Naive B cell (primary cell): Measurements from ENCODE around the gene TMED7. TPM values are rescaled to one million over a fixed set of nuclear protein-coding genes. Genes with fewer than 3 reads are reported as not detected.

Experiments
- ATAC-seq, 2 donors: fragments of 150-1000 bp; cut with Tn5 transposase; 2 replicates each; pipeline ENCODE4 v1.10.0; 2021; ENCODE audit warnings: low read depth in 2 of 2, mild to moderate bottlenecking in 2 of 2, moderate library complexity in 2 of 2
- DNase-seq: peaks from one replicate; pipeline ENCODE4 v3.0.0; 2022
- H3K27ac Mint-ChIP-seq, 6 donors: one replicate each; pipeline ENCODE4 v1.8.0; 2020 to 2022; ENCODE audit warnings: mild to moderate bottlenecking in 6 of 6, mixed read lengths in 6 of 6, moderate library complexity in 5 of 6, inconsistent platforms in 2 of 6
- H3K27me3 Mint-ChIP-seq, 3 donors: one replicate each; pipeline ENCODE4 v1.8.0; 2021 to 2022; ENCODE audit warnings: mixed read lengths in 3 of 3, mild to moderate bottlenecking in 1 of 3
- H3K36me3 Mint-ChIP-seq, 2 donors: one replicate each; pipeline ENCODE4 v1.8.0; 2020 to 2022; ENCODE audit warnings: mixed read lengths in 2 of 2, inconsistent platforms in 1 of 2, mild to moderate bottlenecking in 1 of 2
- H3K4me1 Mint-ChIP-seq, 3 donors: one replicate each; pipeline ENCODE4 v1.8.0; 2020 to 2022; ENCODE audit warnings: mixed read lengths in 3 of 3, inconsistent platforms in 1 of 3, mild to moderate bottlenecking in 1 of 3, moderate library complexity in 1 of 3
- H3K4me3 Mint-ChIP-seq, 8 donors: one replicate each; pipeline ENCODE4 v1.8.0; 2020 to 2022; ENCODE audit warnings: mild to moderate bottlenecking in 8 of 8, mixed read lengths in 8 of 8, moderate library complexity in 8 of 8, inconsistent platforms in 2 of 8
- H3K9me3 Mint-ChIP-seq, 7 donors: one replicate each; pipeline ENCODE4 v1.8.0; 2020 to 2022; ENCODE audit warnings: mixed read lengths in 7 of 7, mild to moderate bottlenecking in 5 of 7, inconsistent platforms in 2 of 7, moderate library complexity in 1 of 7
- polyA plus RNA-seq, 6 donors: library from polyadenylated mRNA; unstranded; fragments of 300-500 nt; fragmentation: Illumina TruSeq; gene quantifications; one replicate each; pipeline ENCODE4 v1.2.3, GENCODE V29; 2021; ENCODE audit warnings: low read depth in 6 of 6

Gene TMED7
- polyA plus RNA-seq, 6 donors from 2014 or later = 15.6 to 43.4 (median 27.8) TPM

DNA sequence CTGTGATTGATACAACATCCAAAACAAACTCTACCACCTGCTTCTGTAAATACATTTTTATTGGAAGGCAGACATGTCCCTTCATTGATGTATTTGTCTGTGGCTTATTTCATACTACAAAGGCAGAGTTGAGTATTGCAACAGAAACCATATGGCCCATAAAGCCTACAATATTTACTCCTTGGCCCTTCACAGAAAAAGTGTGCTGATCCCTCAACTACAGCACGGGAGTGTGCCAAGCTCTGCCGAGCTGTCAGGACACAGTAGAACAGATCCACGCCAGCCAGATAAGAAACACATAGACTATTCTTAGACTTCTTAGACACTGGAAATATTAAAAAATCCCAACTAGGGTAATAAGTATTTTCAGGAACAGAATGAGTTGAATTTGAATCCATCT lies 36.8 kb downstream of the TMED7 start:
- no peaks in the 10 kb centered on the region for H3K9me3 Mint-ChIP-seq
- H3K4me3 Mint-ChIP-seq = no peak overlapping the region
- no peaks in the 10 kb centered on the region for H3K27me3 Mint-ChIP-seq
- no peak for ATAC-seq
- H3K4me1 Mint-ChIP-seq = no peaks in the 10 kb centered on the region
- peaks cover 0 to 16% of the 10 kb centered on the region in 2 donors for H3K36me3 Mint-ChIP-seq
- H3K27ac Mint-ChIP-seq = peak overlapping the region in 1 of 6 donors; percentile 26
- no peak for DNase-seq

DNA sequence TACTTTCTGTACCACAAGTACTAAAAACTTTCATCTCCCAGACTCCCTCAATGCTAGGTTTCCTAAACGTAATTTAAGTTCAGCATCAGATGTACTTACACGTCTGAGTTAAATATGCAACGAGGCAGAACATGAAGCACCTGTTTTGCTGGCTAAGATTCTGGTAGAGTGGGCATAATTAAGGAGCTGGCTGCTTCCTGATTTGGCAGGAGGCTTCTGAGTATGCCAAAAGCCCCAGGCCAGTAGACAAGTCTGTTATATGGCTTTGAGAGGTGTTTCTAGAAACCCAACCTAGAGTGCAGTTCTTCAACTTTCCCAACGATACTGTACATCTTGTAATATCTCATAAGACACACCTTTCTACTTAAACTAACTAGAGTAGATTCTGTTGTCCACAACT lies 37.2 kb downstream of the TMED7 start:
- Mint-ChIP-seq H3K36me3 (peaks cover 0 to 15% of the 10 kb centered on the region in 2 donors), H3K27ac (no peak overlapping the region), H3K4me3 (no peak overlapping the region), H3K4me1 (no peaks in the 10 kb centered on the region), H3K27me3 (no peaks in the 10 kb centered on the region), H3K9me3 (no peaks in the 10 kb centered on the region)
- DNase-seq (no peak), ATAC-seq (no peak)

DNA sequence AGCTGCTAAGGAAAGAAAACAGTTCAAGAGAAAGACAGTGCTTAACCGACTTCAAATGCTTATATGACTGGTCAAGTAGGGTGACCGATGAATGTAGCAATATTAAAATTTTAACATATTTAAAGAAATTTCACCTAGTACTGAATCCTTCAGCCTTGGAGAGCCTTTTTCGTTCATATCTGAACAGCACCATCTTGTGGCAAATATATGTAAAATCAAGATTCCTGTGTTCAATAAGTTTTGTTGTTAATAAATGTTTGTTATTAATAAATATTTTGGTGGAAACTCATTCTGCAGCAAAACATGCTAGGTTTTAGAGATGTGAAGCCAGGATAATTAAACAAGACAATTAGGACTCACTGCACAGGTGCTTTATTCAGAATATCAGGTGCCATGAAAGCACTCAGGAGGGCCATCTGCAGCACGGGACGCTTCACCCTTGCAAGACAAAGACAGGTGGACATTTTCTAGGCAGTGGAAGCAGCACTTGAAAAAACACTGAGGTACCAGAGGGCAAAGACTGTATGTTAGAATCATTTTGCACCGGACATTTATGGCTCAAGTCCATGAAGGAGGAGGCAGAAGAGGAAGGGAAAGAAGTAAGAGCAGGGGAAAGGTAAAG lies 39.2 kb downstream of the TMED7 start:
- ATAC-seq (no peak), DNase-seq (peak; percentile 22)
- Mint-ChIP-seq H3K36me3 (peaks cover 0 to 7% of the 10 kb centered on the region in 2 donors), H3K4me1 (no peaks in the 10 kb centered on the region), H3K27ac (no peak overlapping the region), H3K27me3 (no peaks in the 10 kb centered on the region), H3K4me3 (no peak overlapping the region), H3K9me3 (no peaks in the 10 kb centered on the region)

DNA sequence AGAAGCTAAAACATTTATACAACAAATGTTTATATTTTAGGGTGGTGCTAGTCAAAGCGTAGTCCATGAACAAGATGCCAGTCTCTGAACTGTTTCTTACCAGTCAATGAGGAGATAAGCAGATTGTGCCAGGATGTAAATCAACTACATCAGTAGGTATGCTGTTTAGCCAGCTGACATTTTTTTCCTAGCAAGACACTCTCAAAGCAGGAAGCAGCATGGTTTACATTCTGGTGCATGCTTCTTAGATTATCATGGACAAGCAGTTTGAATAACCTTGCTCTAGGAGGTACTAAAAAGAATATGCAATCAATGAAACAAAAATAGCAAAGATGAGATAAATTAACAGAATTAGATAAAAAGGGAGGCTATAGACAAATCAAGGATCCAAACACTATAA lies 40.6 kb downstream of the TMED7 start:
- ATAC-seq (no peak), DNase-seq (no peak)
- Mint-ChIP-seq H3K27ac (no peak overlapping the region), H3K9me3 (peaks cover 0 to 2% (median 0%) of the 10 kb centered on the region in 7 donors), H3K4me3 (no peak overlapping the region), H3K36me3 (peaks cover 8 to 10% of the 10 kb centered on the region in 2 donors), H3K27me3 (no peaks in the 10 kb centered on the region), H3K4me1 (peaks cover 0 to 7% (median under 1%) of the 10 kb centered on the region in 3 donors)

DNA sequence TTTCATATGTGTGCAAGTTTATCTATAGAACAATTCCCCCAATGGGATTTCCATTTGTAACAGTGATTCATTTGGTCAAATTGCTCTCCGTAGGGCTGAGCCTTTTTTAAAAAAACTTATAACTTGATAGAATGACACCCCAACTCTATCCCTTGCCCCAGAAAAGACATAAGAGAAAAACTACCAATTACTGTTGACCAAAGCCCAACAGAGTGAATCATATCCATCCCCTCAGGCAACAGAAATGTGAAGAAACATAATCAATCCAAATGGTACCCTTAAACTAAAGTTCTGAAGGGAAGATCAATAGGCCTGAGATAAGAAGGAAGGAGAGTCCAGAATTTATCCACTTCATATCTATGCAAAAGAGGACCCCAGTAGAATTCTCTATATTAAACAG lies 41.3 kb downstream of the TMED7 start:
- Mint-ChIP-seq H3K9me3 (peaks cover 0 to 2% (median 0%) of the 10 kb centered on the region in 7 donors), H3K4me1 (peaks cover 5 to 11% (median 8%) of the 10 kb centered on the region in 3 donors), H3K36me3 (peaks cover 8 to 10% of the 10 kb centered on the region in 2 donors), H3K27me3 (no peaks in the 10 kb centered on the region), H3K27ac (no peak overlapping the region), H3K4me3 (no peak overlapping the region)
- DNase-seq (no peak), ATAC-seq (no peak)

DNA sequence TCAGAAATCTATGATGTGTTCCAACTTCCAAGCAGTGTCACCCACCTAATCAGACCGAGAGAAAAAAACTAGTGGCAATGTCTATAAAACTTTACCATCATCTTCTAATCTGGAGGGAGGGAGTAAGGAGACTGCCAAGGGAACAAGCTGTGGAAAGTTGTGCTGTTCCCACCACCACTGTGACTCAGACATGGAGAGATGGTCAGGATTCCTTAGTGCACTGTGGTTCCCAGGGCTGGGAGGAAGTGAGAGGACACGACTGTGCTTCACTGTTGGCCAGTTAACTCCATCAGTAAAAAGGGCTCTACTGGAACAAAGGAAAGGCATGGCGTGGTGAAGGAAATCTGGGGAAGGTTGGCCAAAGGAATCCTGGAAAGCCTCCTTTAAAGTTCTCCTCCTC lies 42.4 kb downstream of the TMED7 start:
- peaks cover 9 to 18% (median 15%) of the 10 kb centered on the region in 3 donors for H3K4me1 Mint-ChIP-seq
- peaks cover 0 to 2% (median 0%) of the 10 kb centered on the region in 7 donors for H3K9me3 Mint-ChIP-seq

DNA sequence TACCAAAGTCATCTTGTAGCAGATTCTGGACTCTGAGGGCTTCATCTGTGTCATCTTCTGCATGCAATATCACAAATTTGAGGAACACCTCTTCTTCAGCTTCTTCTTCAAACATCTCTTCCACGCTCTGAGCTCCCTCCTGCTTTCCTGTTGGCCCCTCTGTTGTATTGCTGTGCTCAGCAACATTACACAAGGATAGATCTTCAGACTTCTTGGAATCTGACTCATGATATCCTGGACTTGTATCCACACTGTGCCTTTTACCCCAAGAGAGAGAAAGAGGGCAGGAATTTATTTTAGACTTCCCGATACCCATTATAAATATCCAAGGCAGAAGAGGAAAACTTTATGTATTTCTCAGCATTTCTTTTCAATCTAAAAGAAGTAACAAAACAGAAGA lies 44.9 kb downstream of the TMED7 start:
- H3K4me3 Mint-ChIP-seq = no peak overlapping the region
- no peak overlapping the region for H3K27ac Mint-ChIP-seq
- no peaks in the 10 kb centered on the region for H3K27me3 Mint-ChIP-seq
- peaks cover 0 to 5% (median 0%) of the 10 kb centered on the region in 7 donors for H3K9me3 Mint-ChIP-seq
- ATAC-seq (no peak), DNase-seq (no peak)
- peaks cover 10 to 19% (median 15%) of the 10 kb centered on the region in 3 donors for H3K4me1 Mint-ChIP-seq
- H3K36me3 Mint-ChIP-seq = peaks cover 8 to 10% of the 10 kb centered on the region in 2 donors

More for the DNA sequence above, 42.4 kb downstream of the TMED7 start:
- Mint-ChIP-seq H3K4me3 (no peak overlapping the region), H3K36me3 (peaks cover 8 to 10% of the 10 kb centered on the region in 2 donors), H3K27me3 (no peaks in the 10 kb centered on the region), H3K27ac (no peak overlapping the region)
- DNase-seq = no peak
- no peak for ATAC-seq

DNA sequence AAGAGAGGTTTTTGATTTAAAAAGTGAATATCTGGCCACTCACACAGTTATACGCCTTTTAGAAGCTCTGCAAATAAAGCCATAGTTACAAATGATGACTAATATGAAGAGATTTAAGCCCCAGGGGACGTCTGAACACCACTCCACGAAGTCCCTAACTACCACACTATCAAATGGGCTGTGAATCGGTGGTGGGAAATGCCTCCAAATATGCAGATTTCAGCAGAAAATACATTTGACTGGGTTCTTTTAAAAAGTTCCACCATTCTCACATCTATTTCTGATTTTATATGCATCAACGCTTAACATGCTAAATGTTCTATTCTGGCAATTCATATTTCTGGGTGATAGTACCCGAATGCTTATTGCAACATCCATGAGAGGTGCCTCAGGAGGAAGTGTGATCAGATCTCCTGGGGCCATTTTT lies 46.1 kb downstream of the TMED7 start:
- Mint-ChIP-seq H3K4me3 (peak overlapping the region in 1 of 8 donors; percentile 8), H3K9me3 (peaks cover 0 to 5% (median 0%) of the 10 kb centered on the region in 7 donors), H3K27me3 (no peaks in the 10 kb centered on the region), H3K36me3 (peaks cover 8 to 10% of the 10 kb centered on the region in 2 donors), H3K4me1 (peaks cover 10 to 26% (median 15%) of the 10 kb centered on the region in 3 donors), H3K27ac (no peak overlapping the region)
- no peak for DNase-seq
- peak in 1 of 2 donors; percentile 35 for ATAC-seq

DNA sequence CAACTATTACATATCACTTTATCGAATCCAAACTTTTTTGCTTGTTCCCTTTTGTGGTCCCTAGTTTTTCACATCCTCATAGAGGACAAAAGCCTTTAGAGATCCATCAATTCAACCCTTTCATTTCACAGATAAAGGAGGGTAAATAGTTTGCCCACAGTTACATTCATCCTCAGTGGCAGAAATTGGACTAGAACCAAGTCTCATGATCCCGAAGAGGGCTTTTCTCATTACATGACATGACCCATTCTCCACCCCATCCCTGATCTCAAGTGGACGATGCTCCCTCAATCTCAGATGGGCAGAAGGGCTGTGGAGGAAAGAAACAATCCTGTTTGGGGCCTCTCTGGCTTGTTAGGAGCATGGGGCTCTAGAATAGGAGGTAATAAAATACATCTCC lies 46.6 kb downstream of the TMED7 start:
- DNase-seq (no peak), ATAC-seq (no peak)
- no peak overlapping the region for H3K27ac Mint-ChIP-seq
- H3K9me3 Mint-ChIP-seq = peaks cover 0 to 5% (median 0%) of the 10 kb centered on the region in 7 donors
- H3K4me1 Mint-ChIP-seq = peaks cover 15 to 31% (median 15%) of the 10 kb centered on the region in 3 donors
- H3K27me3 Mint-ChIP-seq = no peaks in the 10 kb centered on the region
- H3K36me3 Mint-ChIP-seq = peaks cover 7 to 8% of the 10 kb centered on the region in 2 donors
- H3K4me3 Mint-ChIP-seq = no peak overlapping the region

DNA sequence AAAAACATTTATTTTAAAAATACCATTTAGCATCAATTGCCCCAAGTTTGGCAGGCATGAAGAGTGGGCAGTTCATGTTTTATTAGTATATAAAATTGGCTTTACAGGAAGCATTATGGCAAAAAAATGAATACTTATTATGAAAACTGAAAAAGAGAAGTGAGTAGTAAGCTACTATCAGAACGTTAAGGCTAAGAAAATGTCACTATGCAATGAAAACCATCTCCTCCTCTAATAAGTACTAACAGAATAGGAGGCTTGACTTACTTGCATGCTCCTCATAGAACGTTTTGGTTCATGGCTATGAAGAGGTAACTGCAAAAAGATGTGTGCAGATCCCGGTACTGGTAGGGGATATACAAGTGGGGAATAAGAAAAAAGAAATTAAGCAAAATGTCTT lies 47.2 kb downstream of the TMED7 start:
- ATAC-seq = peak; percentile 39 to 56
- Mint-ChIP-seq H3K9me3 (peaks cover 0 to 5% (median 0%) of the 10 kb centered on the region in 7 donors), H3K4me1 (peaks cover 15 to 31% (median 17%) of the 10 kb centered on the region in 3 donors), H3K4me3 (no peak overlapping the region), H3K27me3 (no peaks in the 10 kb centered on the region), H3K27ac (peak overlapping the region in 1 of 6 donors; percentile 6), H3K36me3 (peaks cover 5 to 8% of the 10 kb centered on the region in 2 donors)
- peak; percentile 5 for DNase-seq

DNA sequence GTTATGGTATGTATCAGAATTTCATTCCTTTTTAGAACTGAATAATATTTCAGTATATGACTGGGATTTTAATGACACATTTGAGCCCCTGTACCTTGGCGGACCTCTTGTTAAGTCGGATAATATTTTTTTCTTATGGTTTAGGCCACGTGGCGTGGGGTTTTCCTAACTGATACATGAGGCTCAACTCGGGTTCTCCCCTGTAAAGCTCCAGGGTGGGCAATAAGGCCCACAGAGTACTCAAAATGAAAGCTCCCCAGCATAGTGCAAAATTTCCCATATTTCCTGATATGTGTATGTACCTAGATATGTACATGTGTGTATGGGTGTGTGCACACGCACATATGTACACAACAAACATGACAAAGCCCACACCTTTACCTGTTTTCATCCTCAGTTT lies 48.1 kb downstream of the TMED7 start:
- Mint-ChIP-seq H3K4me3 (peak overlapping the region in 1 of 8 donors; percentile 15), H3K27ac (no peak overlapping the region), H3K4me1 (peaks cover 15 to 31% (median 17%) of the 10 kb centered on the region in 3 donors), H3K9me3 (peaks cover 0 to 5% (median 0%) of the 10 kb centered on the region in 7 donors), H3K27me3 (no peaks in the 10 kb centered on the region), H3K36me3 (peaks cover 5 to 8% of the 10 kb centered on the region in 2 donors)
- DNase-seq (no peak), ATAC-seq (no peak)

DNA sequence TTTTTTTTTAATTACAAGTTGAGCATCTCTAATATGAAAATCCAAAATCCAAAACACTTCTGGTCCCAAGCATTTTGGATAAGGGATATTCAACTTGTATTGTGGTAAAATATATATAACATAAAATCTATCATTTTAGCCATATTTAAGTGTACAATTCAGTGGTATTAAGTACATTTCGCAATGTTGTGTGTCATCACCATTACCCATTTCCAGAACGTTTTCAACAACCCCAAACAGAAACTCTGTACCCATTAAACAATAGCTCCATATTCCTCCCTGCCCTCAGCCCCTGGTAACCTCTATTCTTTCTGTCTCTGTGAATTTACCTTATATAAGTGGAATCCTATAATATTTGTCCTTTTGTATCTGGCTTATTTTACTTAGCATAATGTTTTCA lies 48.5 kb downstream of the TMED7 start:
- Mint-ChIP-seq H3K4me3 (no peak overlapping the region), H3K36me3 (peaks cover 5 to 8% of the 10 kb centered on the region in 2 donors), H3K27ac (no peak overlapping the region), H3K9me3 (peaks cover 0 to 5% (median 0%) of the 10 kb centered on the region in 7 donors), H3K4me1 (peaks cover 15 to 31% (median 17%) of the 10 kb centered on the region in 3 donors), H3K27me3 (no peaks in the 10 kb centered on the region)
- DNase-seq (no peak), ATAC-seq (no peak)

DNA sequence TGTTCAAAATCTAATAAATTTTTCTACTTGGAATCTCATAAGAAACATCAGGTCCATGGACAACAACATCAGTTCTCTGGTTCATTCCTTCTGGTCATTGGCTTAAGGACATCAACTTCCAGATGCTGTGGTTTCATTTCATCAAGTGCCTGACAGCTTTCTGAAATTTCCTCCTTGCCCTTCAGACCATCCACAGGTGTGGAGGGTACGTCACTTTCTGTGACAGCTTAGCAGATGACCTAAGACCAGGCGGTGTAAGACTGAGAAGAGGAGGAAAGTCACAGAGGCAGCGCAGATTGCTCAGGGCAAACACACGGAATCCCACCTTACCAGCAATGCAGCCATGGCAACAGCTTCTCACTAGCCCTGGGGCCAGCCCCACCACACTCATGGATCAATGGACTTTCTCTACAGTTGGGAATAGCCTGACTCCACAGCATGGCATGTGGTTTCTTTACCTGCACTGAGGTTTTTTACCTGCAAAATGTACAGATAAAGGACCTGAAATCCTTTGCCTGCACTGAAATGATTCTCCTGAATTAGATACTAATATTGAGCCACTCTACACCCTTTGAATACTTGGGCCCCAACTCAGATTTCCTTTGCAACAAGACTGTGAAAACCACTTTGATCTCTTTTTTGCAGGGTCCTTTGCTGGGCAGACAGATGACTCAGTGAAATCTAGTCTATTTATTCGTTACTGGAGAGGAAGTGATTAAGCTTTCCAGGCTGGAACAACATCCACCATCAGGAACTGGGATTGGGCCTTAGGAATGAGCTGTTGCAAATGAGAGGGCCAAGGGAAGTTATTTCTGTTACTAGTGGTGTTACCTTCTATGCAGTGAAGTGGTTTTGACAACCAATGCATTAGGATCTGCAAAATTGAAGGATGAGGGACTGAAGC lies 50.4 kb downstream of the TMED7 start:
- H3K27me3 Mint-ChIP-seq = no peaks in the 10 kb centered on the region
- peaks cover 0 to 5% (median 0%) of the 10 kb centered on the region in 7 donors for H3K9me3 Mint-ChIP-seq
- DNase-seq (no peak), ATAC-seq (no peak)
- H3K4me1 Mint-ChIP-seq = peaks cover 8 to 31% (median 17%) of the 10 kb centered on the region in 3 donors
- H3K27ac Mint-ChIP-seq = peak overlapping the region in 1 of 6 donors; percentile 47
- H3K4me3 Mint-ChIP-seq = no peak overlapping the region
- peaks cover 0 to 2% of the 10 kb centered on the region in 2 donors for H3K36me3 Mint-ChIP-seq
